ENCODE results near the gene RINL. TPM values are rescaled to one million over a fixed set of nuclear protein-coding genes. Genes with fewer than 3 reads are reported as not detected.

Gene RINL, protein sequence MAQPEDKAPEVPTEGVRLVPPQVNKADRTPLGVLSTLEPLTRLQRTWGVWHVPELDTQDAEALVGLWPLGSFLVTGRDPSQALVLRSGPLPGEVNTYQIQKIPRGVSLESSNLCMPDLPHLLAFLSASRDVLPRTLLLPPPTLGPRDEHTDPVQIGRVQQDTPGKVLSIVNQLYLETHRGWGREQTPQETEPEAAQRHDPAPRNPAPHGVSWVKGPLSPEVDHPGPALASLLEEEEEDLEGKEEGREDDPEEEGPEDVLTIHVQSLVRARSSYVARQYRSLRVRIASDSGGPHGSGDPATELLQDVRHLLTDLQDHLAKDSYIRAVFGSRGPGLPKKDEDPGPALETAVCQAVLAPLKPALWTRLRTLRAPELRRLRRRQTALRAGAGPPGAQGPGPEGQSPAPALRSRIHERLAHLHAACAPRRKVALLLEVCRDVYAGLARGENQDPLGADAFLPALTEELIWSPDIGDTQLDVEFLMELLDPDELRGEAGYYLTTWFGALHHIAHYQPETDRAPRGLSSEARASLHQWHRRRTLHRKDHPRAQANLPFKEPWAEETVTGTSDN
- polyA plus RNA-seq (ENCODE audit: insufficient read depth in 1 of 5, insufficient read length in 5 of 5, low replicate concordance in 1 of 5): 1 to 10 TPM; 6.4 to 9.4 (median 8.4) TPM
- long read RNA-seq, donor 1: 0 reads
- long read RNA-seq, donor 2, partial matches to known transcripts: 0 of 1 reads
- long read RNA-seq, donor 2, other reads (novel, unspliced or antisense): 0 of 1 reads
- long read RNA-seq, donor 3, partial matches to known transcripts: 0 of 2 reads
- long read RNA-seq, donor 3, other reads (novel, unspliced or antisense): 0 of 2 reads
- long read RNA-seq, donor 4, partial matches to known transcripts: 0 of 1 reads
- long read RNA-seq, donor 4, other reads (novel, unspliced or antisense): 0 of 1 reads
- long read RNA-seq, donor 5, partial matches to known transcripts: 0 of 1 reads
- long read RNA-seq, donor 5, other reads (novel, unspliced or antisense): 0 of 1 reads
- long read RNA-seq, donor 6, partial matches to known transcripts: 0 of 2 reads
- long read RNA-seq, donor 6, other reads (novel, unspliced or antisense): 0 of 2 reads
- long read RNA-seq, donor 7, partial matches to known transcripts: 0 of 3 reads
- long read RNA-seq, donor 7, other reads (novel, unspliced or antisense): 0 of 3 reads
- long read RNA-seq, donor 8, partial matches to known transcripts: 0 of 1 reads
- long read RNA-seq, donor 8, other reads (novel, unspliced or antisense): 0 of 1 reads

DNA sequence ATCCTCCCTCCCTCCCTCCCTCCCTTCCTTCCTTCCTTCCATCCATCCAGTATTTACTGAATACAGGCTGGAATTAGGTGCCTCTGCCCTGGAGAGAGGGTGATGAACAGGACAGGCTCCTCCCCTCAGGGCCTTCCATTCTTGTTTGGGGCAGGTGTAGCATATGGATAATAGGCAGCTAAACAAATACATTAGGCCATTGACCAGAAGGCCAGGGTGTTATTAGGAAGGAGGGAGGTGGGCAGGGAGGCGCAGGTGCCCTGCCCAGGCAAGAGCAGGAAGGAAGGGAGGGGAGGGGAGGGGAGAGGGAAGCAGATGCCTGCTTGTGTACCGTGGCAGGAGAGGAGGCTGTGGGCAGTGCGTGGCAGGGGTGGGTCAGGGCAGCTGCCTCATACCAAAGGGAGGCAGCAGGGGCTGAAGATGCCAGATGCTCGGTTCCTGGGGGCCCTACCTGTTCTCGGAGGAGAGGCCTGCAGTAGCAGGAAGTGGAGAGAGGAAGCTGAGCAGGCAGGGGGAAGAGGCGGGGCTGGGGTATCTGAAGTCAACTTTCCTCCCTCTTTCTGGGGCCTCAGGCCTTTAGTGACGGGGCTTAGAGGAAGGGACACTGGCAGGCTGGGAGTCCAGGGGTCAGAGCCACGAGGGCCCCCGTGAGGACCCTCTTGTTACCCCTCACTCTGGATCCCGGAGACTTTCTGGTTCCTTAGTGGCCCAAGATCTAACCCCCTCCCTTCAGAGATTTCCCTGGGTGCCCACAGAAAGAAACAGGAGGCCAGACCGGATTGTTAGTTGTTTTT lies at the start of gene RINL:
Gene RINL, minus strand, starts transcription at position 495 of the 794 bp plus-strand sequence. CDS start 1,533 bp downstream, outside the sequence.
- DNase-seq: no peak

DNA sequence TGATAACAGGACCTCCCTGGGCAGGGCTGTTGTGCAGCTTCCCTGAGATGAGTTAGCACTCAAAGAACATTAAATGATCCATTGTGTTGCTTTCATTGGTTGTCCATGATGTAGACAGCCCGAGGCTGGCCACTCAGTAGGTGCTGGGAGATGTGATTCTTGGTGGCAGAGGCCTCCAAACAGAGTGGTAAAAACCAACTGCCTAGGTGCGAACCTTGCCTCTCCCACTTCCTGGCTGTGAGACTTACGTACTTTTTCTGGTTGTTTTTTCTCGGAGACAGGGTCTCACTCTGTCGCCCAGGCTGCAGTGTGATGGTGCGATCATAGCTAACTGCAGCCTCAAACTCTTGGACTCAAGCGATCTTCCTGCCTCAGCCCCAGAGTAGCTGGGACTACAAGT lies 46.3 kb upstream of the RINL start:
- no peak for DNase-seq

DNA sequence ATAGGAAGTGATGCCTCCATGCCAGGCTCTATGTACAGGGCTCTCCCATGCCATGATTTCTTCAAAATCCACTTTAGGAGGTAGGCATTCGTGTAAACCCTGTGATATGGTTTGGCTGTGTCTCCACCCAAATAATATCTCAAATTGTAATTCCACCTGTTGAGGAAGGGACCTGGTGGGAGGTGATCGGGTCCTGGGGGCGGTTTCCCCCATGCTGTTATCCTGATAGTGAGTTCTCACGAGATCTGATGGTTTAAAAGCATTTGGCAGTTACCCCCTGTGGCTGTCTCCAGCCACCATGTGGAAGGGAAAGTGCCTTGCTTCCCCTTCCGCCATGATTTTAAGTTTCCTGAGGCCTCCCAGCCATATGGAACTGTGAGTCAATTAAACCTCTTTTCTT lies 44.4 kb upstream of the RINL start:
- DNase-seq: no peak

DNA sequence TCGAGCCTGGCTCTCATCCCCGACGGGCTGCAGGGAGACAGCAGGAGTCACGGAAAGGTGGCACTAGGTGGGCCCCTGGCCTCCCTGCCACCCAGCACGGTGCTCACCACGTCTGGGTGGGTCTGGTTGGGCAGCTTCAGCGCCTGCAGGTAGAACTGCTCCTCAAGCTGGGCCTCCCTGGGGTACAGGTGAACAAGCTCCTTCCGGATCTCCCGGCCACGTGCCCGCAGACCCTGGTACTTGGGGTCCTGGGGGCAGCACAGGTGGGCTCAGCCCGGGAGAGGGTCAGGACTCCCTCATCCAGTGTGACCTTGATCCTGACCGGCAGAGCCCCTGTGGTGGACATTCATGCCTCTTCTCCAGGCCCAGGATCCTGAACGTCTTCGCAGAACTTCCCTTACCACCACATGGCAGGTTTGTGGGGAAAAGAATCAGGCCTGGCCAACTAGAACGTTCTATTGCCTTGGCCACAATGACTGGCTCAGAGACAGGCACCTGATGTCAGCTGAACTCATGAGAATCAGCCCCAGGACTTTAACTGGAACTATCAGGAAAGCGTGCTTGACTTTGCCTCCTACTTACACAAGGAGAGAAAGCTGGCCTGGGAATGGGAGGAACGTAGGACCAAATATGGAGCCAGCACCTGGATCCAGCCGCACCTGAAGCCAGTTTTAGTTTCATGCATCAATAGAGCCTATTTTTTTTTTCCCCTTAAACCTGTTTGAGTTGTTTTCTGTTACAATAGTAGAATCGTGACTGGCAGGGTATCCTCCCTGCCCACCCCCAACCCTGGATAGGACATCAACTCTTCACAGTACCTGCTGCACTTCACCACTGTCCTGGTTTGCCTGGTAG lies 43.6 kb upstream of the RINL start:
- no peak for DNase-seq

DNA sequence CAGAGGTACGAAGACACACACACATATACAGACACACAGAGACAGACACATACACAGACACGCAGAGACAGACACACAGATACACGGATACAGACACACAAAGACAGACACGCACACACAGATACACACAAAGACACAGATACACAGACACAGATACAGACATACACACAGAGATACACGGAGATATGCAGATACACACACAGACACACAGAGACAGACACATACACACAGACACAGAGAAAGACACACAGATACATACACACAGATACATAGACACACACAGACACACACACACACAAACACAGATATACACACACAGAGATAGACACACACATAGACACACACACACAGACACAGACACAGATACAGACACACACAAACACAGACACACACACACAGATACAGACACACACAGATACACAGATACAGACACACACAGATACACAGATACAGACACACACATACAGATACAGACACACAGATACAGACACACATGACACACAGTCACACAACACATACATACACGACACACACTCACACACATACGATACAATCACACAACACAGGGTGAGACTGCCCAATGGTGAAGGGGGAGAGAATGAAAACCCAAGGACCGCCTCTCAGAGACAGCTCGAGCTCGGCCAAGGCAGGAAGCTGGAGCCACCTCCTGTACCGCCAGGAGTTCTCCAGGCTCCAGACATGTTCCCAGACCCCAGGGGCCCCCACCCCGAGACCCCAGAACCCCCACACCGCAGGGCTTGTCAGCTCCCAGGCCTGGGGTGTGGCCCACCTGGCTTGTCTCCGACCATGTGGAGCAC lies 42.7 kb upstream of the RINL start:
- DNase-seq: no peak

DNA sequence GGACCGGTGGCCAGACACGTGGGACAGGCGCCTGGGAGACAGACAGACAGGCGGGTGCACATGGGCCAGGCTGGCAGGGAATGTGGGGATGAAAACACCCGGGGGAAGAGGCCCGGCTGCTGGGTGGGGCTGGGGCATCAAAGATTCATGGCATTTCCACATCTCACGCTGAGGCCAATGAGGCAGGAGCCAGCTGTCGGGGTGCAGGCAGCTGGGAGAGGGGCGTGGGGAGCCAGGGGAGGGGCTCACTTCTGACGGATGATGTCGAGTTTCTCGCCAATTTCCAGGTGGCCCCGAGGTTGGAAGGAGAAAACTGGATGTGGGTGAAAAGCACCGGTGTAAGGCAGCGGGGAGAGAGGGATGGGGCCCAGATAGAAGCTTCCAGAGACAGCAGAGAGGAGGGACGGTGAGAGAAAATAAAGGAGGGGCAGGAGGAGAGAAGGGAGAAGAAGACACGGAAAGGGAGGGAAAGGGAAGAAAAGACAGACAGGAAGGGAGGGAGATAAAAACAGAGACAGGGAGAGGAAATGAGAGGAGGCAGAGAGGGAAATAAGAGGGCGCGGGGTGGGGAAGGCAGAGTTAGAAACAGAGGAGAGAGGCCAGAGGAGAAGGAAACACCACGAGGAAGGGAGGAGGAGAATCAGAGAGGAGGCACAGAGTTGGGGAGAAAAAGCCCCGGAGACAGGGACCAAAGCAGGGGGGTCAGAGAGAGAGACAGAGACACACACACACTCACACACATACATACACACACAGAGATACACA lies 41.9 kb upstream of the RINL start:
- DNase-seq: no peak

DNA sequence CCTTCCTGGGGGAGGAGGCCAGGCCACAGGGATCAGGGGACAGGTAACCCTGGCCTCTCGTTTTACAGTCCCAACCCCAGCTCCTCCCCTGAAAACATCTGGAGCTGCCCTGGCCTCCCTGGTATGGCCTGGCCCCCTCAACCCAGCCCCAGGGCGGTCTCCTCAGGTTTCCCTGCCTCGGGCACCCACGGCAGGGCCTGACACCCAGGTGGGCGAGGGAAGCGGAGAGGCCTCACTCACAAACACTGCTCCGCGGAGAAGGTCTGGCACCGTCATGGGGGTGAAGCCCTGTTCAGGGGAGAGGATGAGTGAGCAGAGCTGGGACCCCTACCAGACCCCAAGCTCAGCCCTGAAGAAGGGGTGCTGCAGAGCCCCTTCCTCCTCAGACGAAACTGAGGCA lies 40.5 kb upstream of the RINL start:
- DNase-seq: no peak

DNA sequence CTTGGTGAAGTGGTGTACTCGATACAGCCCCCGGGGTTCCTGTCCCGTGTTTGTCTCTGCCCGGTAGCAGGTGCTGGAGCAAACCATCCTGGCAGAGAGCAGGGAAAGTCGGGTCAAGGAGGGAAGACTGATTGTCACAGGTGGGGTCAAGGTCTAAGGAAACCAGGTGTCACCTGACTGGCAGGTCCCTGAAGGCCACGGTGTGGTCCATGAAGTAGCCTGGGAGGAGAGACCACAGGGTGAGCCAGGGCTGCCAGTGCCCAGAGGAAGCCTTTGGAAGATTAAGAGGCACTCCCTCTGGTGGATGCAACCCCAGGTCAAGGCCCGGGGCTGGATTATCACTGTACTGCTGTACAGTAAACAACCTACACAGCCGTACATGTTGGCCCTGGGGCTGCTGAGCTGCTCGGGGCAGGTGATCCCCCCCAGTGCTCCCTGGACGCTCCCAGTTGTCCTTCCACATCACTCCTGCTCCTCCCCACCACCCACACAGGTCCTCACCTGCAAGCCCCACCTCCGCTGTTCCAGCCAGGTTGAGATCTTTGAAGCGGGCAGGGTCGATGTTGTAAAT lies 39.9 kb upstream of the RINL start:
- no peak for DNase-seq

DNA sequence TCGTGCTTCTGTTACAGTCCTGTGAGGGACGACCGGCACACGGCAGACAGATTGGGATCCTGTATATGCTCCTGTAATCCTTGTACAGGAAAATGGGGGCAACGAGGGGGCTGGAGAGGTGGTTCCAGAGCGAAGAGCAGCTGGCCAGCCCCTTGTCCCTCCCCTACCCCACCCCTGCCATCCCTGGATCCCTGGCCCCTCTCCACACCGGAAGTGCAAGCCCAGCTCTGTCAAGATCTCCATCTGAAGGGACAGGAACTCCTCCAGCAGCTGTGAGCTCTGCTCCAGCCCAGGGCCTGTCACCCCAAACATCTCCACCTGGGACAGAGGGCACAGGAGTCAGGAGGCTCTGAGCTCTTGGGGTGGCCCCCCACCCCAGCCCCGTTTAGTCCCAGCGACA lies 39.4 kb upstream of the RINL start:
- DNase-seq: no peak

DNA sequence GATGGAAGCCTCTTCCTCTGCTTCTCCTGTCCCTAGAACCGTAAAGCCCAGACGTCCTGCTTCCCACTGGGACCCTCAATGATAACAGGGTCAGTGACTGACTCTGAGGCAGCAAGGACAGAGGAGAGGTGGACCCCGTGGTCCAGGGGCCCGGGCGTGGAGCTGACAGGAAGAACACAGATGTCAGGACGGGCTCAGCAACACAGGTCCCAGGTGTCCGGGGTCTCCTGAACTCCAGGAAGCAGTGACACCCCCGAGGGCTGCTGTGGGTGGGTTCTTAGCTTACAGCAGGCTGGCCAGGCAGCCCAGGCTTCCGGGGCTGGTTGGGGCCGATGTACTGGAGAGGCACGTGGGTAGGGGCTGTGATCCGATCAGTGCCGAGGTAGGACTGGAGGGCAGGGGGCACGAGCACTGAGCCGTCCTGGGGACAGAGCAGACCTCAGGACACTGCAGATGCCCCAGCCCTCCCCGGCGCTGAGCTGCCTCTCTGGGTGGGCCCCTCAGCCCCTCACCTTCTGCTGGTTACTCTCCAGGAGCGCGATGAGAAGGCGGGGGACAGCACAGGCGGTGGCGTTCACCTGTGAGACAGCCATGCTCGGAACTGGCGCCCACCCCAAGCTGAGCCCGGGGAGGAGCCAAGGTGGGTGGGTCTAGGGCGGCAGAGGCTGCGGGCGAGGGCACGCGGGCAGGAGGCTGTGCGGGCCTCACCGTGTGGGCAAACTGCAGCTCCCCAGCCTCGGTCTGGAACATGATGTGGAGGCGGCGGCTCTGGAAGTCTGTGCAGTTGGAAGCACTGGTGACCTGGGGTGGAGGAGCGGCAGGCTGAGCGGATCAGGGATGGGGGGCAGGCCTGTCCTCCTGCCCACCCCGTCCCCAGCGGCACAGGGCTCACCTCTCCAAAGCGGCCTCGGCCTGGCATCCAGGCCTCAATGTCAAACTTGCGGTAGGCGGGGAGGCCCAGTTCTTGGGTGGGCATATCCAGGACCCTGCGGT lies 37.5 kb upstream of the RINL start:
- DNase-seq: no peak

DNA sequence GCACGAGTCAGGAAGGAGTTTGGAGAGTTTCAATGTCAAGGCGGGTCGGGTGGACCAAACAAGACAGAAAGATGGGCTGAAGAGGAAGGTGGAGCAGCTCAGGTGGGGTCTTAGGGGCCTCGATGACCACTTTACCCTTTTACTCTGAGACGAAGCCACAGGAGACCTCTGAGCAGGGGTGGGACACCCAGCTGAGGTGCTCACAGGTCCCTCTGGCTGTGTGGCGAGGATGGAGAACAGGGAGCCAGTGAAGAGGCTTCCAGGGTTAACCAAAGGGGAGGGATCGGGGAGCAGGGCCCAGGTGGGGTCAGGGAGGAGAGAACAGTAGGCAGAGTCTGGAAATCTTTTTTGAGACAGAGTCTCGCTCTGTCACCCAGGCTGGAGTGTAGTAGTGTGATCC lies 35.9 kb upstream of the RINL start:
- no peak for DNase-seq

DNA sequence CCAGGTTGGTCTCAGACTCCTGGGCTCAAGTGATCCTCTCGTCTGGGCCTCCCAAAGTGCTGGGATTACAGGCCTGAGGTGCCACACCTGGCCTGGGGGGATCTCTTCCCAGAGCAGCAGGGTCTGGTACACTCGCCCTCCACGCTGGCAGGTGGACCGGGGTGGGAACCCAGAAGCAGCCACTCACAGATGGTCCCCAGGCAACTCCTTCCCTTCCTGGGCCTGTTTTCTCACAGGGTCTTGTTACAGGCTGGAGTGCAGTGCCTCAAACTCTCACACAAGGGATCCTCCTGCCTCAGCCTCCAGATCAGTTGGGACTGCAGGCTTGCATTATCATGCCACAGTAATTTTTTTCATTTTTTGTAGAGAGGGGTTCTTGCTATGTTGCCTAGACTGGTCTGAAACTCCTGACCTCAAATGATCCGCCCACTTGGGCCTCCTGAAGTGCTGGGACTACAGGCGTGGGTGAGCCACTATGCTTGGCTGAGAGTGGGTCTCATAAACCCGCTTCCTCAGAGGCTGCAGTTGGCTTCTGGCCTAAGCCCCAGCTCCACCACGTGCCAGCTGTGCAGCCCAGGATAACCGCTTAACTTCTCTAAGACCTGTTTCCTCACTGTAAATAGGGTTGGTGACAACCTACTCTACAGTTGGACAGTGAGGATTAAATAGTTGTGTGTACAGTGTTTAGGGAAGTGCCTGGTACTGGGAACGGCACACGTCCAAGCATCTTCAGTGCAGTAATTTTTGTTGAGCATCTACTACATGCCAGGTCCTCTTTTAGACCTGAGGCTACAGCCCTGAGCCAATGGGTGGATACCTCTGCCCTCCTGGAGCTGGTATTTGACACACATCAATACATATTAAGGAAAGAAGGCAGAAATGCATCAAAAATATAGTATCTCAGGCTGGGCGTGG lies 34.8 kb upstream of the RINL start:
- no peak for DNase-seq

DNA sequence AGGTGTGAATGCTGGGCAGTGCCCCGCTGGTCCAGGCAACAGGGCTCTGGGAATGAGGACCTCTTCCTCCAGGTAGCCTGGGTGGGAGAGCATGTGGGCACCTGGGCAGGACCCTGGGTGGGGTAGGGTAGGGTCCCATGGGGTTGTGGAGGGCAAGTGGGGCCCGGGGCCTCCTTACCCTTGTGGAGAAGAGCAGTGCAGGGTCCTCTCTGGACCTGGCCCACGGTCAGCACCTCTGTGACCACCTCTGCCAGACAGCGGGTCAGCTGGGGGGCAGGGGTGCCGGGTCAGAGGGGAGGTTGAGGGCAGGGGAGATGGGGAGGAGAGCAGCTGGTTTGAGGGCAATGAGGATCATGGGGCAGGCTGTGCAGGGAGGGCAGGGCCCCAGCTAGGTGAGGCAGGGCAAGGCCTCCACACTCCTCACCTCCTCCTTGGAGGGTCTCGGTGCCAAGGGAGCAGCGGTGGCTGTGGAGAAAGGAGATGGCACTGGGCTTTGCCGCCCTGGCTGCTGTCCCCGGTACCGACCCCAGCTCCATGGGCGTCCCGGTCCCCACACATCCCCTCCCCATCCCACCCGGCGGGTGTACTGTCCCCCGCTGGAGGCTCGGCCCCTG lies 33.4 kb upstream of the RINL start:
- DNase-seq: no peak

DNA sequence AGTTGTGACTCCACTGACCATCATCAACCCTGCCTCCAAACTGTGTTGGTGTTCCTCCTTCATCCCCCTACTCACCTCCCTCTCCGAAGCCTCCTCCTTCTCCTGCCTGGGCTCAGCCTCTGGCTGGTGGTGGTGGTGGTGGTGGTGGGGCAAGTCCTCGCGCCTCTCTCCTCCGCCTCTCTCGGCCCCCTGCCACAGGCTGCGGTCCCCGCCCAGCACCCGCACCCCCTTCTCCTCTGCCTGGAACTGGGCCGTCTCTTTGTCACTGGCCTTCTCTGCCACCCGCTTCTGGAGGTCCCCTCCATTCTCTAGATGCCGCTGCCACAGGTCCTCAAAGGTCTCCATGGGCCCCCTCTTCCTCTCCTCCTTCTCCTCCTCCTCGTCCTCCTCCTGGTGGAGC lies 32.4 kb upstream of the RINL start:
- no peak for DNase-seq

DNA sequence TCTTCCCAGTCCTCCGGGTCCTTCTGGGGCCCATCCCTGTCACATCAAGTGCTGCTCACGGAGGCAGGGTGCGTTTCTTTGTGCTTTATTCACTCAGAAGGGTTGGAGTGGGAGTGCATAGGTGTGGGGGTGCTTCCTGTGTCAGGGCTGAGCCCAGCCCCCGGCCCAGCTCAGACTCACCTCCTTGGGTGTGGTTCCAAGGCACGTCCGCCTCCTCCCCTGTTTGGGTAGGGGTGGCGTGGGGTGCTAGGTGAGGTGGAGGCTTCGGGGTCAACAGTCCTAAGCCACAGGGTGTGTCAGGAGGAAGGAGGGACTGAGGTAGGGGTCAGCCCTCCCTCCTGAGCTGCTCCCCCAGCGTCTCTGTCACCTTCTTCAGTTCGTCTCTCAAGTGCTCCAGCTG lies 30.8 kb upstream of the RINL start:
- no peak for DNase-seq

Measured in right lung (tissue), 10 donors.